ENCODE data around the gene SPTBN2.
"Not testable (repeated sequence)": the region's sequence is repeated elsewhere in the genome, so short reads cannot be mapped to it uniquely, and the experiment has no call there.

Gene SPTBN2

DNA sequence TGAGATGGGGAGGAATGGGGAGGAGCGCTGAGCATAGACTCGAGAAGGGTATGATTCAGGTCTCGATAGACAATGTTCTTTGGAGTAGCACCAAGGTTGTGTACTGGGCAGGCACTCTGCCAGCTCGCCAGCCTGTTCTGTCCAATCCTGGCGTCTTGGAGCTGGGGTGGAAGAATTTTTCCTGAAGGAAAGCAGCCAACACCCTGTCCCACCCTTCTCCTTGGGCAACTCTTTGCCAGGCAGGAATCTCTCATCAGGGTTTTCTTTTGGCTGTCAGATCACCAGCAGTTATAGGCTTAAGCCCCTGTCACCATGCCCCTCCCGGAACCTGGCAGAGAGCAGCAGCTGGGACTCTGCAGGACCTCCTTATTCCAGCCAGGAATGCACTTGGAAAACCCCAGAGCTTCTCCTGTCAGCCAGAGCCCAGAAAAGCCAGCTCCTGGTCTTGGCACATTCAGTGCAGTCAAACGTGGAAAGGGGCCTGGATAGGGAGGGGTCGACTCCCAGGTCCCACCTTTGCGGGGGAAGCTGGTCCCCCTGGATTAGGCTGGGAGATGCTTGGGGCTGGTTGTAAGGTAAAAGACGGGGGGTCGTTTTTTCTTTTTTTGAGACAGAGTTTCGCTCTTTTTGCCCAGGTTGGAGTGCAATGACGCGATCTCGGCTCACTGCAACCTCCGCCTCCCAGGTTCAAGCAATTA, 14.4 kb upstream of the SPTBN2 start:
- H3K4me3 ChIP-seq (ENCODE audit: low read length): peak overlapping the region; percentile 14
- no peaks in the 10 kb centered on the region for H3K27me3 ChIP-seq (ENCODE audit: control insufficient read depth, insufficient read depth, low read length)
- no peak overlapping the region for H3K9ac ChIP-seq (ENCODE audit: low read length)

DNA sequence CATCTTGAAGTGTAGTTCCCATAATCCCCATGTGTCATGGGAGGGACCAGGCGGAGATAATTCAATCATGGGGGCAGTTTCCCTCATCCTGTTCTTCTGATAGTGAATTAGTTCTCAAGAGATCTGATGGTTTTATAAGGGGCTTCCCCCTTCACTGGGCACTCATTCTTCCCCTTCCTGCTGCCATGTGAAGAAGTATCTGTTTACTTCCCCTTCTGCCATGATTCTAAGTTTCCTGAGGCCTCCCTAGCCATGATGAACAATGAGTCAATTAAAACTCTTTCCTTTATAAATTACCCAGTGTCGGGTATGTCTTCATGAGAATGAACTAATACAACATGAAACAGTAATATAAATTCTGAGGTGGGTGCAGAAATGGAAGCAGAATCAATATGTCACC, 12.1 kb upstream of the SPTBN2 start:
- Histone ChIP-seq H3K9me3 (ENCODE audit: control insufficient read depth, low read length) (no peaks in the 10 kb centered on the region), H3K4me3 (ENCODE audit: low read length) (no peak overlapping the region), H3K9ac (ENCODE audit: low read length) (no peak overlapping the region), H3K36me3 (ENCODE audit: control insufficient read depth, insufficient read depth, low read length) (no peaks in the 10 kb centered on the region), H3K4me1 (ENCODE audit: control insufficient read depth, insufficient read depth, low read length) (peaks cover 11% of the 10 kb centered on the region), H3K27me3 (ENCODE audit: control insufficient read depth, insufficient read depth, low read length) (no peaks in the 10 kb centered on the region)

More for the DNA sequence above, 14.4 kb upstream of the SPTBN2 start:
- no peaks in the 10 kb centered on the region for H3K9me3 ChIP-seq (ENCODE audit: control insufficient read depth, low read length)
- H3K36me3 ChIP-seq (ENCODE audit: control insufficient read depth, insufficient read depth, low read length): no peaks in the 10 kb centered on the region
- peaks cover 11% of the 10 kb centered on the region for H3K4me1 ChIP-seq (ENCODE audit: control insufficient read depth, insufficient read depth, low read length)

GRCh38 chr11:66739983-66740382, 11.0 kb upstream of the SPTBN2 start:
- no peaks in the 10 kb centered on the region for H3K9me3 ChIP-seq (ENCODE audit: control insufficient read depth, low read length)
- H3K4me1 ChIP-seq (ENCODE audit: control insufficient read depth, insufficient read depth, low read length): peaks cover 11% of the 10 kb centered on the region
- no peaks in the 10 kb centered on the region for H3K36me3 ChIP-seq (ENCODE audit: control insufficient read depth, insufficient read depth, low read length)
- no peaks in the 10 kb centered on the region for H3K27me3 ChIP-seq (ENCODE audit: control insufficient read depth, insufficient read depth, low read length)
- no peak overlapping the region for H3K9ac ChIP-seq (ENCODE audit: low read length)
- no peak overlapping the region for H3K4me3 ChIP-seq (ENCODE audit: low read length)

GRCh38 chr11:66734215-66734614, 5.2 kb upstream of the SPTBN2 start:
- no peak overlapping the region for H3K9ac ChIP-seq (ENCODE audit: low read length)

GRCh38 chr11:66729447-66729846, 431 bp upstream of the SPTBN2 start:
- Histone ChIP-seq H3K4me1 (ENCODE audit: control insufficient read depth, insufficient read depth, low read length) (peaks cover 7% of the 10 kb centered on the region), H3K9ac (ENCODE audit: low read length) (no peak overlapping the region), H3K36me3 (ENCODE audit: control insufficient read depth, insufficient read depth, low read length) (no peaks in the 10 kb centered on the region), H3K4me3 (ENCODE audit: low read length) (no peak overlapping the region), H3K9me3 (ENCODE audit: control insufficient read depth, low read length) (no peaks in the 10 kb centered on the region), H3K27me3 (ENCODE audit: control insufficient read depth, insufficient read depth, low read length) (peaks cover 36% of the 10 kb centered on the region)

More at GRCh38 chr11:66734215-66734614, 5.2 kb upstream of the SPTBN2 start:
- Histone ChIP-seq H3K4me3 (ENCODE audit: low read length) (no peak overlapping the region), H3K9me3 (ENCODE audit: control insufficient read depth, low read length) (no peaks in the 10 kb centered on the region), H3K4me1 (ENCODE audit: control insufficient read depth, insufficient read depth, low read length) (no peaks in the 10 kb centered on the region), H3K36me3 (ENCODE audit: control insufficient read depth, insufficient read depth, low read length) (no peaks in the 10 kb centered on the region), H3K27me3 (ENCODE audit: control insufficient read depth, insufficient read depth, low read length) (peaks cover 5% of the 10 kb centered on the region)

DNA sequence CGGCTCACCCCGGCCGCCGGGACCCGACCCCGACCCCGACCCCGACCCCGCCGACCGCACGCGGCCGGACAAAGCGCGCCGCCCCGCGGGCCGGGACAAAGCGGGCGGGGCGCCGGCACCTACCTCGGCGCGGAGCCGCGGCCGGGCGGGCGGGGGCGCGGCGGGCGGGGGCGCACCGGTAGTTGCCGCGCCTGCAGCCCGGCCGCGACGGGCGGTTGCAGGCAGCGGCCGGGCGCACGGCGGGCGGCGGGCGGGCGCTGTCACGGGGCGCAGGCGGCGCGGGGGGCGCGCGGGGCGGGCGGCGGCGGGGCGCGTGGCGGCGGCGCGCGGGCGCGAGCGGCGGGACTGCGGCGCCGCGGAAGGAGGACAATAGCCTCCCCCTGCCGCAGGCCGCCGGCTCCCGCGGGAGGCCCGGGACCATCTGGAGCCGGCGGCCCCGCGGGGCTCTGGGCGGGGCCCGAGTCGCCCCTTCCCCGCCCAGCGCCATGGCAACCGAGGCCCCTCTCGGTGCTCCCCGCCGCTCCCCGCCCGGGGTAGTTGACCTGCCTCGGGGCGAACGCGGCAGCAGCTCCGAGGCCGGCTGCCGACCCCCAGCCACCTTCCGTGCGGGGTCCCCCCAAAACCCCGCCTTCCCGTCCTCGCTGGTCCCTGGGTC, 851 bp downstream of the SPTBN2 start:
- Histone ChIP-seq H3K36me3 (ENCODE audit: control insufficient read depth, insufficient read depth, low read length) (no peaks in the 10 kb centered on the region), H3K4me1 (ENCODE audit: control insufficient read depth, insufficient read depth, low read length) (peaks cover 12% of the 10 kb centered on the region), H3K9ac (ENCODE audit: low read length) (no peak overlapping the region), H3K4me3 (ENCODE audit: low read length) (no peak overlapping the region), H3K27me3 (ENCODE audit: control insufficient read depth, insufficient read depth, low read length) (peaks cover 36% of the 10 kb centered on the region), H3K9me3 (ENCODE audit: control insufficient read depth, low read length) (no peaks in the 10 kb centered on the region)

DNA sequence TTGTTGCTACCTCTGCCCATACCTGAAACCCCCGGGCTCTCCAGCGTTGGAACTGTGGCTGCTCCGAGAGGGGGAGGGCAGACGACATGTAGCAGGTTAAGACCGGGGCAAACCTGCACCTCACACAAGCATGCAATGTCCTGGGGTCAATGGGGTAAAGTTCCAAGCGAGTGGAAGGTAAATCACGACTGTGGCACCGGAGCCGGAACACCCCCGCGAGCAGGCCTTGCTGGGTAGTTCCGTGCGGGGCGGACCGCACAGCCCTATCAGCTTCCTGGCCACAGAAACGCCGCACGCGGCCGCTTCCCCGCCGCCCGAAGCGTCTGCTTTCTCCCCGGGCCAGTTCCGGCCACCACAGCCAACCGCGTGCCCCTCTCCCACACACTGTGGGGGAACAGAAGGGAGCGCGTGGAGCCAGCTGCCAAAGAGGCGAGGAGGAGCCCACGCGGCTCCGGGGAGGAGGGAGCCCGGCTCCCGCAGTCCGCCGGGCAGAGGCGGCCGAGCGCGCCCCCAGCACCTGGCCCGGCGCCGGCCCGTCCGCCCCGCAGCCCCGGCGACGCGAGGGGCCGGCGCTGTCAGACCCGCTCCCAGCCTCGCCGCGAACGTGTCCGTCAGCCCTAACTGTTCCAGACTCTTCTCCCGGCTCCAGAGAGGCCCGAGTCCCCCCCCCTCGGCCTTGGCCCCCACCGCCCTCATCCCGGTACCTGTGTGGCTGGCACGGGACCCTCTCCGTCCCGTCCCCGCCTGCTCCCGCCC, 1.6 kb downstream of the SPTBN2 start:
- H3K36me3 ChIP-seq (ENCODE audit: control insufficient read depth, insufficient read depth, low read length): no peaks in the 10 kb centered on the region
- H3K9me3 ChIP-seq (ENCODE audit: control insufficient read depth, low read length): no peaks in the 10 kb centered on the region
- peaks cover 36% of the 10 kb centered on the region for H3K27me3 ChIP-seq (ENCODE audit: control insufficient read depth, insufficient read depth, low read length)
- H3K4me3 ChIP-seq (ENCODE audit: low read length): no peak overlapping the region
- H3K9ac ChIP-seq (ENCODE audit: low read length): peak overlapping the region; percentile 57
- peaks cover 12% of the 10 kb centered on the region for H3K4me1 ChIP-seq (ENCODE audit: control insufficient read depth, insufficient read depth, low read length)

DNA sequence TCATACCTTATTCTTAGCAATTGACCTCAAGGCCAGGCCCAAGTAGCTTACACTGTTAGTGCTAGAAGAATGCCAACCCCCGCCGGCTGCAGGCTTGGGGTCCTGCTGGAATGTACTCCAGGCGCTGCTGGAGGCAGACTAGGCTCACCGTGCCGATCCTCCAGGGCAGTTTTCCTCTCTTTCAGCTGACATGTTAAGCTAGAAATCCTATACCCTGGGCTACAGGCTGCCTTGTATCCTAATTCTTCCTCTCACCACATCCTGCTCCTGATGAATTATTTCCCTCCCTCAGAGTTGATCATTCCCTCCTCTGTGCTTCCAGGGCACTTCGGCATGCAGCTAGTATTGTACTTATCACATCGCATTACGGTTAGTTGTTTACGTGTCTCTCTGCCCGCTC, 3.4 kb downstream of the SPTBN2 start:
- peaks cover 32% of the 10 kb centered on the region for H3K27me3 ChIP-seq (ENCODE audit: control insufficient read depth, insufficient read depth, low read length)

DNA sequence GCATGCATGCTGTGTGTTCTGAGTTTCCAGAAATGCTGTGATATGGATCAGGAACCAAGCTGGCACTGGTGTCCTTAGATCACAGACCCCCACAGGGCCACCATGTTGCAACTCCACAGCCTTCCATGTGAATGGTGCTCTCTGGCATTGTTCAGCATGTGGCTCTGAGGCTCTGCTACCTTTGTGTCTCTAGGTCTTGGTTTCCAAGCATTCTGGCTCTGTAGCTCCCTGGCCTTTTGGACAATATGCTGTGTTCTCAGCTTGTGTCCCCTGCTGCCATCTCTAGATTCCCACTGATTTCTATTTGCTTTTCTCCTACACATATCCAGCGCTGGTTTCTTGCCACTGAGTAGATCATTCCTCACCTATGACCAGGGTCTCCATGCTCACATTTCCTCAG, 3.9 kb downstream of the SPTBN2 start:
- no peak overlapping the region for H3K4me3 ChIP-seq (ENCODE audit: low read length)
- no peaks in the 10 kb centered on the region for H3K36me3 ChIP-seq (ENCODE audit: control insufficient read depth, insufficient read depth, low read length)
- no peaks in the 10 kb centered on the region for H3K9me3 ChIP-seq (ENCODE audit: control insufficient read depth, low read length)
- H3K4me1 ChIP-seq (ENCODE audit: control insufficient read depth, insufficient read depth, low read length): peaks cover 19% of the 10 kb centered on the region
- peaks cover 32% of the 10 kb centered on the region for H3K27me3 ChIP-seq (ENCODE audit: control insufficient read depth, insufficient read depth, low read length)
- no peak overlapping the region for H3K9ac ChIP-seq (ENCODE audit: low read length)

More for the DNA sequence above, 3.4 kb downstream of the SPTBN2 start:
- Histone ChIP-seq H3K36me3 (ENCODE audit: control insufficient read depth, insufficient read depth, low read length) (no peaks in the 10 kb centered on the region), H3K4me3 (ENCODE audit: low read length) (no peak overlapping the region), H3K9ac (ENCODE audit: low read length) (no peak overlapping the region), H3K4me1 (ENCODE audit: control insufficient read depth, insufficient read depth, low read length) (peaks cover 14% of the 10 kb centered on the region), H3K9me3 (ENCODE audit: control insufficient read depth, low read length) (no peaks in the 10 kb centered on the region)

DNA sequence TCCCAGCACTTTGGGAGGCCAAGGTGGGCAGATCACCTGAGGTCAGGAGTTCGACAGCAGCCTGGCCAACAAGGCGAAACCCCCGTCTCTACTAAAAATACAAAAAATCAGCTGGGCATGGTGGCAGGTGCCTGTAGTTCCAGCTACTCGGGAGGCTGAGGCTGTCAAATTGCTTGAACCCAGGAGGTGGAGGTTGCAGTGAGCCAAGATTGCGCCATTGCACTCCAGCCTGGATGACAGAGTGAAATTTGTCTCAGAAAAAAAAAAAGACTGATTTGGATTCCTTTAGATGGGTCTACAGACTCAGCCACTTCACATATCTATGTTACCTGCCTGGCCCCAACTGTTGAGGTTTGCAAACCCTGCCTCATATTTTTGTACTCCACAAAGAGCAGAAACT, 4.8 kb downstream of the SPTBN2 start:
- H3K9ac ChIP-seq (ENCODE audit: low read length); H3K36me3 ChIP-seq (ENCODE audit: control insufficient read depth, insufficient read depth, low read length); H3K4me3 ChIP-seq (ENCODE audit: low read length); H3K9me3 ChIP-seq (ENCODE audit: control insufficient read depth, low read length): not testable (repeated sequence)
- H3K4me1 ChIP-seq (ENCODE audit: control insufficient read depth, insufficient read depth, low read length): peaks cover 29% of the 10 kb centered on the region
- H3K27me3 ChIP-seq (ENCODE audit: control insufficient read depth, insufficient read depth, low read length): peaks cover 30% of the 10 kb centered on the region

DNA sequence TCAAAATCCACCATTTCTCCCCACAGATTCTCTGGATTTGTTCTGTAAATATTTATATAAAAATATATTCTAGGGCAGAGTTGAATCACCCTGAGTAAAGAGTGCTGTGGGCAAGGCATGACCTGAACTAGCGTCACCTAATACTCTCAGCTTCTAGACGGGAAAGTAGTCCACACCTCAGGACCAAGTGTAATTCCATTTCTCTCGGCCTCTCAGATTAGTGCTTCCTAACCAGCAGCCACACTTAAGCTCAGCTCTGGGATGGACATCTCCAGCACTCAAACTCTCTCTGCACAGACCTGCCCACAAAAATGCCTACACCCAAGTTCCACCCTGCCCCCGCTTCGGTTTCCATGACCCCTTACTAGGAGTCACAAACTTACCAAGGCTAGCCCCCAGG, 5.3 kb downstream of the SPTBN2 start:
- Histone ChIP-seq H3K4me3 (ENCODE audit: low read length) (no peak overlapping the region), H3K9ac (ENCODE audit: low read length) (no peak overlapping the region), H3K36me3 (ENCODE audit: control insufficient read depth, insufficient read depth, low read length) (no peaks in the 10 kb centered on the region), H3K9me3 (ENCODE audit: control insufficient read depth, low read length) (no peaks in the 10 kb centered on the region), H3K27me3 (ENCODE audit: control insufficient read depth, insufficient read depth, low read length) (peaks cover 25% of the 10 kb centered on the region), H3K4me1 (ENCODE audit: control insufficient read depth, insufficient read depth, low read length) (peaks cover 34% of the 10 kb centered on the region)
